Suprapubic skin (tissue), 4 donors: Measurements from ENCODE around the gene PCSK5. TPM values are rescaled to one million over a fixed set of nuclear protein-coding genes. Genes with fewer than 3 reads are reported as not detected.

Experiments used
- DNase-seq, 2 donors: peaks; one replicate each; pipeline ENCODE4 v3.0.0-alpha.2; 2019; ENCODE audit warnings: low spot score in 2 of 2
- H3K27ac ChIP-seq: fragments of 200-600 bp; sonication (generic); one replicate; pipeline ENCODE4 v1.5.1; 2019
- H3K27me3 ChIP-seq: fragments of 200-600 bp; sonication (generic); one replicate; pipeline ENCODE4 v1.5.1; 2019
- H3K36me3 ChIP-seq: fragments of 200-600 bp; sonication (generic); one replicate; pipeline ENCODE4 v1.5.1; 2019
- H3K4me1 ChIP-seq: fragments of 200-600 bp; sonication (generic); one replicate; pipeline ENCODE4 v1.5.1; 2019
- H3K4me3 ChIP-seq: fragments of 200-600 bp; sonication (generic); one replicate; pipeline ENCODE4 v1.5.1; 2019; ENCODE audit warnings: mild to moderate bottlenecking
- H3K9me3 ChIP-seq: fragments of 200-600 bp; sonication (generic); one replicate; pipeline ENCODE4 v1.5.1; 2019
- CTCF ChIP-seq, 2 donors: fragments of 200-600 bp in 1 of 2; fragments of 450-650 bp in 1 of 2; sonication (generic) in 1 of 2; IDR thresholded peaks; one replicate each; pipeline ENCODE4 v1.5.1; 2016 to 2019; ENCODE audit warnings: antibody characterized with exemption in 2 of 2, mild to moderate bottlenecking in 1 of 2, moderate library complexity in 1 of 2
- EP300 ChIP-seq: sonication (generic); formaldehyde crosslinking; IDR thresholded peaks from one replicate; pipeline ENCODE4 v1.6.1; 2017; ENCODE audit warnings: antibody characterized with exemption
- POLR2A ChIP-seq, 2 donors: fragments of 450-650 bp; IDR thresholded peaks; one replicate each; pipeline ENCODE4 v1.6.1; 2017; ENCODE audit warnings: antibody characterized with exemption in 2 of 2, mild to moderate bottlenecking in 2 of 2, moderate library complexity in 2 of 2
- POLR2AphosphoS5 ChIP-seq, 3 donors: sonication (generic); formaldehyde crosslinking; IDR thresholded peaks; one replicate each; pipeline ENCODE4 v1.6.1; 2017; ENCODE audit warnings: antibody characterized with exemption in 3 of 3
- WGBS: methylation state at CpG from one replicate; pipeline ENCODE4 v1.1.5; 2018; 5-methylcytosine and 5-hydroxymethylcytosine counted together
- total RNA-seq, 4 donors: library from RNA; depleted of rRNA; stranded (reverse); fragments of >200 nt; gene quantifications; one replicate each; pipeline ENCODE4 v1.1.0, GENCODE V29; 2016

Gene PCSK5
- total RNA-seq, 4 donors from 2014 or later, result 5.2 to 10.8 (median 7.3) TPM

GRCh38 chr9:76032038-76032796 is 141.7 kb downstream of the PCSK5 start:
- 66% methylated on average over 6 of the region's 6 CpGs for WGBS
- no peak overlapping the region for H3K4me3 ChIP-seq
- TF ChIP-seq EP300 (no peak), POLR2A (IDR thresholded peaks at IDR 0.05) (no peak), CTCF (IDR thresholded peaks at IDR 0.05) (no peak), POLR2AphosphoS5 (IDR thresholded peaks at IDR 0.05) (no peak)
- DNase-seq, result no peak
- H3K9me3 ChIP-seq, result no peaks in the 10 kb centered on the region
- H3K4me1 ChIP-seq, result no peaks in the 10 kb centered on the region
- no peak overlapping the region for H3K27ac ChIP-seq
- H3K27me3 ChIP-seq, result no peaks in the 10 kb centered on the region
- peaks cover 2% of the 10 kb centered on the region for H3K36me3 ChIP-seq

GRCh38 chr9:76032797-76033373 is 142.4 kb downstream of the PCSK5 start:
- Histone ChIP-seq H3K27me3 (no peaks in the 10 kb centered on the region), H3K4me1 (no peaks in the 10 kb centered on the region), H3K9me3 (no peaks in the 10 kb centered on the region), H3K4me3 (no peak overlapping the region), H3K27ac (no peak overlapping the region), H3K36me3 (peaks cover 2% of the 10 kb centered on the region)
- DNase-seq, result no peak
- no peak for TF ChIP-seq POLR2AphosphoS5 (IDR thresholded peaks at IDR 0.05)
- no peak for TF ChIP-seq POLR2A (IDR thresholded peaks at IDR 0.05)
- no peak for TF ChIP-seq EP300
- no peak for TF ChIP-seq CTCF (IDR thresholded peaks at IDR 0.05)
- WGBS, result 87% methylated on average over 6 of the region's 6 CpGs

GRCh38 chr9:76034049-76034448 is 143.6 kb downstream of the PCSK5 start:
- TF ChIP-seq EP300 (no peak), CTCF (IDR thresholded peaks at IDR 0.05) (no peak), POLR2AphosphoS5 (IDR thresholded peaks at IDR 0.05) (no peak), POLR2A (IDR thresholded peaks at IDR 0.05) (no peak)
- H3K4me3 ChIP-seq, result no peak overlapping the region
- 90% methylated on average over 3 of the region's 3 CpGs for WGBS
- no peak for DNase-seq
- H3K9me3 ChIP-seq, result no peaks in the 10 kb centered on the region
- H3K27me3 ChIP-seq, result no peaks in the 10 kb centered on the region
- H3K27ac ChIP-seq, result no peak overlapping the region
- H3K36me3 ChIP-seq, result peaks cover 2% of the 10 kb centered on the region
- H3K4me1 ChIP-seq, result no peaks in the 10 kb centered on the region

- 86% methylated on average over 2 of the region's 2 CpGs for WGBS
- Histone ChIP-seq H3K9me3 (no peaks in the 10 kb centered on the region), H3K36me3 (peaks cover 2% of the 10 kb centered on the region), H3K4me3 (no peak overlapping the region), H3K27ac (no peak overlapping the region), H3K4me1 (no peaks in the 10 kb centered on the region), H3K27me3 (no peaks in the 10 kb centered on the region)
- TF ChIP-seq EP300 (no peak), POLR2A (IDR thresholded peaks at IDR 0.05) (no peak), CTCF (IDR thresholded peaks at IDR 0.05) (no peak), POLR2AphosphoS5 (IDR thresholded peaks at IDR 0.05) (no peak)
- DNase-seq, result no peak
Measured at GRCh38 chr9:76036762-76037161, 146.3 kb downstream of the PCSK5 start.

- 92% methylated on average over 9 of the region's 9 CpGs for WGBS
- Histone ChIP-seq H3K27ac (no peak overlapping the region), H3K36me3 (peaks cover 2% of the 10 kb centered on the region), H3K27me3 (no peaks in the 10 kb centered on the region), H3K9me3 (no peaks in the 10 kb centered on the region), H3K4me3 (no peak overlapping the region), H3K4me1 (no peaks in the 10 kb centered on the region)
- TF ChIP-seq EP300 (no peak), POLR2A (IDR thresholded peaks at IDR 0.05) (no peak), CTCF (IDR thresholded peaks at IDR 0.05) (no peak), POLR2AphosphoS5 (IDR thresholded peaks at IDR 0.05) (no peak)
- no peak for DNase-seq
Measured at GRCh38 chr9:76037587-76038225, 147.2 kb downstream of the PCSK5 start.
